Neuronal stem cell (in vitro differentiated cells): ENCODE results near the gene EFNA5.

Source experiments
- DNase-seq: peaks from one replicate; pipeline ENCODE4 v3.0.0-alpha.2; 2013; ENCODE audit warnings: low spot score
- H2AFZ ChIP-seq: one replicate; pipeline ENCODE4 v1.6.1; 2013; ENCODE audit warnings: mild to moderate bottlenecking, low read length, inconsistent platforms
- H2AK5ac ChIP-seq: 2 replicates; pipeline ENCODE4 v1.6.1; 2013; ENCODE audit warnings: low read depth, mild to moderate bottlenecking, inconsistent platforms, low read length, moderate library complexity, mixed read lengths
- H2BK120ac ChIP-seq: 2 replicates; pipeline ENCODE4 v1.6.1; 2013; ENCODE audit warnings: low read depth, mild to moderate bottlenecking, inconsistent platforms, low read length, moderate library complexity, mixed read lengths
- H2BK12ac ChIP-seq: one replicate; pipeline ENCODE4 v1.6.1; 2013; ENCODE audit warnings: low read length, inconsistent platforms
- H2BK15ac ChIP-seq: 2 replicates; pipeline ENCODE4 v1.6.1; 2013; ENCODE audit warnings: mild to moderate bottlenecking, low read length, inconsistent platforms, mixed read lengths
- H2BK5ac ChIP-seq: one replicate; pipeline ENCODE4 v1.6.1; 2013; ENCODE audit warnings: inconsistent platforms, mild to moderate bottlenecking, low read length, moderate library complexity
- H3K14ac ChIP-seq: one replicate; pipeline ENCODE4 v1.6.1; 2013; ENCODE audit warnings: low read length, inconsistent platforms
- H3K18ac ChIP-seq: 2 replicates; pipeline ENCODE4 v1.6.1; 2013; ENCODE audit warnings: low read length, inconsistent platforms
- H3K23ac ChIP-seq: 2 replicates; pipeline ENCODE4 v1.6.1; 2013; ENCODE audit warnings: low read depth, mild to moderate bottlenecking, mixed read lengths, low read length, inconsistent platforms; ENCODE audit not compliant: poor library complexity
- H3K27ac ChIP-seq: replicated peaks from 3 replicates; pipeline ENCODE4 v1.5.1; 2013; ENCODE audit warnings: low read length, inconsistent platforms
- H3K27me3 ChIP-seq, 3 experiments: 2 replicates each; pipeline ENCODE4 v1.6.1; 2013; ENCODE audit warnings: low read length in 3 of 3, mild to moderate bottlenecking in 2 of 3, inconsistent platforms in 1 of 3, low read depth in 1 of 3, mixed read lengths in 1 of 3, moderate library complexity in 1 of 3; ENCODE audit not compliant: control insufficient read depth in 3 of 3, insufficient read depth in 3 of 3
- H3K36me3 ChIP-seq, 2 donors: replicated peaks in 1 of 2; 2 replicates each; pipeline ENCODE4 v1.6.1; 2013; ENCODE audit warnings: low read length in 2 of 2; ENCODE audit not compliant: control insufficient read depth in 2 of 2, insufficient read depth in 2 of 2
- H3K4ac ChIP-seq: 2 replicates; pipeline ENCODE4 v1.6.1; 2013; ENCODE audit warnings: inconsistent platforms, mild to moderate bottlenecking, low read length, moderate library complexity
- H3K4me1 ChIP-seq, 2 donors: 1 replicate in 1 of 2; 2 replicates in 1 of 2; pipeline ENCODE4 v1.6.1; 2013; ENCODE audit warnings: low read length in 2 of 2, low read depth in 1 of 2; ENCODE audit not compliant: control insufficient read depth in 2 of 2, insufficient read depth in 1 of 2
- H3K4me2 ChIP-seq: one replicate; pipeline ENCODE4 v1.6.1; 2013; ENCODE audit warnings: mild to moderate bottlenecking, low read length, inconsistent platforms; ENCODE audit not compliant: insufficient read depth, poor library complexity, severe bottlenecking
- H3K4me3 ChIP-seq, 2 donors: 2 replicates each; pipeline ENCODE4 v1.5.1; 2013; ENCODE audit warnings: low read length in 2 of 2, mild to moderate bottlenecking in 2 of 2, inconsistent platforms in 1 of 2, moderate library complexity in 1 of 2
- H3K79me1 ChIP-seq: one replicate; pipeline ENCODE4 v1.6.1; 2013; ENCODE audit warnings: low read depth, mild to moderate bottlenecking, inconsistent platforms, low read length, moderate library complexity
- H3K9ac ChIP-seq: one replicate; pipeline ENCODE4 v1.6.1; 2013; ENCODE audit warnings: mild to moderate bottlenecking, low read depth, low read length, inconsistent platforms; ENCODE audit not compliant: poor library complexity
- H3K9me3 ChIP-seq, 2 donors: replicated peaks in 1 of 2; 2 replicates each; pipeline versions ENCODE3 to v1.6.1; 2013; ENCODE audit warnings: low read length in 2 of 2, mild to moderate bottlenecking in 2 of 2, inconsistent platforms in 1 of 2, low read depth in 1 of 2, mixed read lengths in 1 of 2, moderate library complexity in 1 of 2; ENCODE audit not compliant: control insufficient read depth in 2 of 2, insufficient read depth in 1 of 2
- H4K8ac ChIP-seq: one replicate; pipeline ENCODE4 v1.6.1; 2013; ENCODE audit warnings: low read depth, mild to moderate bottlenecking, inconsistent platforms, low read length, moderate library complexity
- H4K91ac ChIP-seq: one replicate; pipeline ENCODE4 v1.6.1; 2013; ENCODE audit warnings: low read length, low read depth, mild to moderate bottlenecking, inconsistent platforms; ENCODE audit not compliant: poor library complexity
- WGBS, 2 donors: extraction: QIAGEN DNeasy Blood & Tissue Kit; methylation state at CpG; one replicate each; pipeline ENCODE4 v1.1.7; 2013; ENCODE audit warnings: missing lambda C conversion rate in 2 of 2, mixed read lengths in 1 of 2; ENCODE audit not compliant: insufficient read length in 2 of 2, insufficient replicate concordance in 1 of 2; ENCODE audit errors: extremely low coverage in 2 of 2; 5-methylcytosine and 5-hydroxymethylcytosine counted together

Gene EFNA5

DNA sequence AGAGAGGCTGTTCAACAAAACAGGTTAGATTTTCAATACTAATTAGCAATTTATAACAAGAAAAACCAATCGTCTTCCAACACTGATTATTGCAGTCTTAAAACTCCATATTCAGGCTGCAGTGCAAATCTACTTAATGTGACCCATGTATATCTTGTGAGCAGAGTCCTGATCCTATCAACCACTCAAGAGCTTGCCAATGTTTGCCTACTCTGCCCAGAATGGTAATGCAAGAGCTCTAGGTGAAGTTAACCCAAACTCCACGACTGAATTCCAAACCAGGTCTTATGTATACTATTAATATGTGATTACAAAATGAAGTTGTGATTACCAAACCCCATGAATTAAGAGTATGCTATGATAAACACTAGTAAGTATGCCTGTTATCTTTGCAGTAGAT lies 17.1 kb downstream of the EFNA5 start:
- H3K4me1 ChIP-seq, result peaks cover 19 to 45% of the 10 kb centered on the region in 2 donors
- no peak overlapping the region for H2BK15ac ChIP-seq
- no peak overlapping the region for H3K27ac ChIP-seq
- H2BK120ac ChIP-seq, result no peak overlapping the region
- no peaks in the 10 kb centered on the region for H3K27me3 ChIP-seq
- DNase-seq, result no peak
- no peak overlapping the region for H2BK12ac ChIP-seq
- H3K4me3 ChIP-seq, result no peak overlapping the region
- no peak overlapping the region for H3K4ac ChIP-seq
- WGBS, 2 donors, result no CpG with 5 or more reads among the region's 2 CpGs
- no peak overlapping the region for H3K14ac ChIP-seq
- no peak overlapping the region for H4K91ac ChIP-seq
- H3K36me3 ChIP-seq, result peaks cover 0 to 11% of the 10 kb centered on the region in 2 donors
- no peak overlapping the region for H2AFZ ChIP-seq
- no peaks in the 10 kb centered on the region for H3K79me1 ChIP-seq
- no peak overlapping the region for H4K8ac ChIP-seq
- H3K9me3 ChIP-seq, result no peaks in the 10 kb centered on the region
- no peak overlapping the region for H3K23ac ChIP-seq
- no peak overlapping the region for H3K4me2 ChIP-seq
- no peak overlapping the region for H2AK5ac ChIP-seq
- no peak overlapping the region for H3K9ac ChIP-seq
- no peak overlapping the region for H3K18ac ChIP-seq
- no peak overlapping the region for H2BK5ac ChIP-seq

DNA sequence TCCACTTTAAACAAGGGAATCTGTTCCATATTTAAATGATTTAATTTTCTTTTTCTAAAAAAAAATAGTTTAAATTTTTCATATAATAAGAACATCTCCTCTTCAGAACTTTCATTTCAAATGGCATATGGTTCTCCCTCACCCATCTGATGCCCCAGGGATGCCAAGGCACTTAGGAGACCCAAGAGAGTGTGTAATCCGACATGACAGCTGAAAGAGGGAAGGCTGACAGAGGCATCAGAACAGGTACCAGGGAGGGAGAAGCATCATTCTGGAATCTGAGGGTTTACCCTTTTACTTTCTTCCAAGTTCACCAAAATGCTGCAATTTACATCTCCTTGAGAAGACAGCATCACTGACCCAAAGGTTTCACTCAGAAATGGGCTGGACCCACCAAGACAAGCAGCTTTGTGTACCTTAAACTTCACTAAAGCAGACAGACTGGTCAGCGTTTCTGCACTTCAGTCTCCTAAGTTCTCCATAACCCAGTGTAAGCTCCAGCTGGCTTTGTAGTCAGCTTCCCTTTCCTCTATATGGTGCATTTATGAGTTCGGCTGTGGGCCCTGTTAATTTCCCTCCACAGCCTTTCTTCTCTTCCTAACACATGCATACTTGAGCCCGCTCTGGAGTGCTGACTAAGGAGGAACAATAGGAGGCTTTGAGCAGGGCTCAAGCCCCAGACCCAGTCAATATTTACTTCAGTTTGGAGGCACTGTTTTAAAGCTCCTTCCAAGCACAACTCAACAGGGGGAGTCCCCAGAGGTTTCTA lies 17.7 kb downstream of the EFNA5 start:
- no peaks in the 10 kb centered on the region for H3K27me3 ChIP-seq
- H2AK5ac ChIP-seq, result no peak overlapping the region
- H4K91ac ChIP-seq, result no peak overlapping the region
- H3K27ac ChIP-seq, result peak overlapping the region; percentile 36
- no peak overlapping the region for H2BK120ac ChIP-seq
- H3K18ac ChIP-seq, result peak overlapping the region; percentile 60
- no peaks in the 10 kb centered on the region for H3K79me1 ChIP-seq
- peaks cover 0 to 10% of the 10 kb centered on the region in 2 donors for H3K36me3 ChIP-seq
- DNase-seq, result no peak
- peak overlapping the region in 1 of 2 donors; percentile 1 for H3K4me3 ChIP-seq
- no CpG with 5 or more reads among the region's 4 CpGs for WGBS, 2 donors
- no peak overlapping the region for H4K8ac ChIP-seq
- H3K4me2 ChIP-seq, result peak overlapping the region; percentile 34
- no peak overlapping the region for H3K4ac ChIP-seq
- no peak overlapping the region for H2BK12ac ChIP-seq
- H2AFZ ChIP-seq, result peak overlapping the region; percentile 11
- H3K14ac ChIP-seq, result no peak overlapping the region
- no peak overlapping the region for H3K9ac ChIP-seq
- H2BK15ac ChIP-seq, result no peak overlapping the region
- peaks cover 17 to 45% of the 10 kb centered on the region in 2 donors for H3K4me1 ChIP-seq
- no peak overlapping the region for H2BK5ac ChIP-seq
- H3K23ac ChIP-seq, result no peak overlapping the region
- no peaks in the 10 kb centered on the region for H3K9me3 ChIP-seq

DNA sequence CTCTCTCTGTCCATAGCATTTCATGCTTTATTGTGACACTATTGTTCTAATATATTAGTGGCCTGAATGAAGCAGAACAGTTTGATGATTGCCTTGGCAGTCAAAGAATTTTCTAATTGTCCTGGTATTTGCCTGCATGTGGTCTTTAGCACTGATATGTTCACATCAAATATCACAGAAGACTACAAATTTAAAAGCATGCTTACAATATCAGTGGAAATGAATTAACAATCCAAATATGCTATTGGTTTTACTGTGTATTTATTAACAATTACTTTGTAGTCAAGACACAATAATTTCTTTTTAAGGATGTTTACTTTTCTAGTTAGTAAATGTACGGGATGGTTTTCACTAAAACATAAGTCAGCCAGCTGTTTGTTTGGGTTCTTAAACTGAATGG lies 18.3 kb downstream of the EFNA5 start:
- Histone ChIP-seq H4K91ac (no peak overlapping the region), H2BK15ac (no peak overlapping the region), H3K79me1 (no peaks in the 10 kb centered on the region), H3K36me3 (peaks cover 0 to 15% of the 10 kb centered on the region in 2 donors), H3K14ac (no peak overlapping the region), H2BK120ac (no peak overlapping the region), H3K27me3 (no peaks in the 10 kb centered on the region), H3K4me2 (no peak overlapping the region), H3K23ac (no peak overlapping the region), H3K9ac (no peak overlapping the region), H2AK5ac (no peak overlapping the region), H3K4me3 (no peak overlapping the region), H2BK12ac (no peak overlapping the region), H2AFZ (no peak overlapping the region), H3K27ac (no peak overlapping the region), H3K9me3 (no peaks in the 10 kb centered on the region), H2BK5ac (no peak overlapping the region), H3K4ac (no peak overlapping the region), H3K4me1 (peaks cover 17 to 45% of the 10 kb centered on the region in 2 donors), H3K18ac (no peak overlapping the region), H4K8ac (no peak overlapping the region)
- no peak for DNase-seq
- no CpG with 5 or more reads among the region's 1 CpG for WGBS, 2 donors

DNA sequence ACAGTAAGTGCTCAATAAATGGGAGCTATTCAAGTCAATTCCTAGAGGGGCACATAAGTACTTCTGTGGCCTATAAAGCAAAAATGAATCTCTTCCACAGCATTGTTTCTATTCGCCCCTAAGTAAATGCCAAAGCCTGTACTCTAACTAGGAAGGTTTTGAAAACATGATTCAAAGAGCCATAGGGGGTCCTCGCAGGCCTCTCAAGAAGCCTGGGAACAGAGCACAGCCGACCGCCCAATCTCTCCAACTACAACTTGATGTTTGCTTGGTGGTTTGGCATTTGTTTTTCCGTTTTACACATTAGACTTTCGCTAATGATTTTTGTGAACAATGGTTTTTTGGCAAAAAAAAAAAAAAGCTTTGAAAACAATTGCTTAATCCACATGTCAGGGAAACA lies 19.4 kb downstream of the EFNA5 start:
- Histone ChIP-seq H2BK5ac (no peak overlapping the region), H3K9ac (no peak overlapping the region), H3K4me3 (no peak overlapping the region), H4K8ac (no peak overlapping the region), H3K9me3 (no peaks in the 10 kb centered on the region), H3K27ac (no peak overlapping the region), H3K27me3 (no peaks in the 10 kb centered on the region), H3K4me1 (peaks cover 17 to 42% of the 10 kb centered on the region in 2 donors), H3K18ac (no peak overlapping the region), H3K36me3 (peaks cover 0 to 16% of the 10 kb centered on the region in 2 donors), H3K23ac (no peak overlapping the region), H3K4me2 (no peak overlapping the region), H3K14ac (no peak overlapping the region), H3K4ac (no peak overlapping the region), H2BK12ac (no peak overlapping the region), H2AK5ac (no peak overlapping the region), H4K91ac (no peak overlapping the region), H3K79me1 (no peaks in the 10 kb centered on the region), H2BK120ac (no peak overlapping the region), H2BK15ac (no peak overlapping the region), H2AFZ (no peak overlapping the region)
- WGBS, 2 donors, result no CpG with 5 or more reads among the region's 6 CpGs
- no peak for DNase-seq
